Stimulated activated naive CD4-positive, alpha-beta T cell treated with Interleukin-2 at 50 U/mL for 16 hours (primary cell): ENCODE measurements around the gene ZCCHC10.
"Not testable (repeated sequence)": the region's sequence is repeated elsewhere in the genome, so short reads cannot be mapped to it uniquely, and the experiment has no call there.

Experiments used
- DNase-seq: peaks from one replicate; lab custom pipeline; 2025; lab: John Stamatoyannopoulos, UW

Gene ZCCHC10

DNA sequence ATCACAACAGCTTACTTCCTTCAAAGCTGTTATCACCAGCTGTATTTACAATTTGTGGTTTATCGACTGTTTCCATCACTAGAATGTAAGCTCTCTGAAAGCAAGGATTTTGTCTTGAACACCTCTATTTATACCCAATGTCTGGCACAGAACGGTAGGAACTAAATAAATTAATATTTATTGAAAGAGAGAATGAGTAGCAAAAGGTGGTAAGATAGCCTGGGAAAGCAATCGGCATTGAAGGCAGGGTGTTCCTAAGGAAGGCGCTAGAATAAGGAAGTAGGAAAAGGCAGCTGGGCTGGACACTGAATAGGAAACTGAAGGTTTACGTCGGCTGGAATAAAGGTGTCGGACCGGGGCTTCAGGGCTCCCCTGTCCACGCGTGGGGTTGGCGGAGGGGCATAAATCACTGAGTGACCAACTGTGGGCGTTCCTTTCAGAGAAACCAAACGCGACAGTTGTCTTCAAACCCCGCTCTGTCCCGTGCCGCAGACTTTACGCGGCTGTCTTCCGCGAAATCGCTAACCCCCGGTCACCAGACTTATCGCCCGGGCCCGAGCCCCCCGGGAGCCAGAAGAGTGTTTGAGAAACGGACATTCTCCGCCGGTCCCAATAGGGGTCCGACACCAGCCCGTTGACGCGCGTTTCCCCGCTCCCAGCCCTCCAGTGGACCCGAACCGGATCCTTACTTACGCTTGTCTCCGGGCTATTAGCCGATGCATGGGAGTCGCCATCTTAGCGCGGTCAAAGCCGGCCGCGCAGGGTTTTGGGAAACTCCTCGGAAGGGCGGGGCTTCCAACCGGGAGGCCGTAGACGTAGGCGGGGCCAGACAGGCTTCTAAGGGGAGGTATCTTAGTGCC lies at the start of gene ZCCHC10:
TSS of gene ZCCHC10 (minus strand) at position 746 of the 860 bp plus-strand sequence. CDS start at position 734, 12 bp downstream.
- peak; percentile 91 for DNase-seq

DNA sequence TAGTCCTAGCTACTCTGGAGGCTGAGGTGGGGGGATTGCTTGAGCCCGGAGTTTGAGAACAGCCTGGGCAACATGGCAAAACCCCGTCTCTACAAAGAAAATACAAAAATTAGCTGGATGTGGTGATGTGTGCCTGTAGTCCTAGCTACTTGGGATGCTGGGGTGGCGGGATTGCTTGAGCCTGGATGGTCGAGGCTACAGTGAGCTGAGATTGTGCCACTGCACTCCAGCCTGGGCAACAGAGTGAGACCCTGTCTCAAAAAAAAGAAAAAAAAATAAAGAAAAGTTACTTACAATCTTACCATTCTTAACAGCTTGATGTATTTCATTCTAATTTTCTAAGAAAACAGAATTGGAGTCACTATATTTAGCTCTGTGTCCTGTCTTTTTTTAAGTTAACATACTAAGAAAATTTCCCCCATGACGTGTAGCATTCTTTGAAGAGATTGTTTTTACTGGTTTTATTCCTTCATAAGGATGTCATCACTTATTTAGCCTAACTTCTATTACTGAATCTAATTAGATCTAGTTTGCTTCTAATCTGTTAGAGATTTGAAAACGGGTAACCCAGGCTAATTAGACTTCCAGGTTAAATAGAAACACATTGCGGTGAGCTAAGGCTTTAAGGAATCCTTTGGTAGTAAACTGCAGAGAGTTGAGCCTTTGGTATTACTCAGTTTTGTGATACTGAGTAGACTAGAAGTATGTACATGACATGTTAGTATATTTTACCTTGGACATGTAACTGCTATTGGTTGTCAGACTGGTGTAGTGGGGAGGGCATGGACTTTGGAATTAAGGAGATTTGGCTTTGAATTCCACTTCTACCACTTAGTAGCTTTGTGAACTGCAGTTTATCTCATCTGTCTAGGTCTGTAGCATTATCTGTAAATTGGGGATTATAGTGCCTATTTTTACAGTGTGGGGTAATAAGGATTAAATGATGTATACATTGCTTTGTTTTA lies 49.5 kb upstream of the ZCCHC10 start:
- no peak for DNase-seq

DNA sequence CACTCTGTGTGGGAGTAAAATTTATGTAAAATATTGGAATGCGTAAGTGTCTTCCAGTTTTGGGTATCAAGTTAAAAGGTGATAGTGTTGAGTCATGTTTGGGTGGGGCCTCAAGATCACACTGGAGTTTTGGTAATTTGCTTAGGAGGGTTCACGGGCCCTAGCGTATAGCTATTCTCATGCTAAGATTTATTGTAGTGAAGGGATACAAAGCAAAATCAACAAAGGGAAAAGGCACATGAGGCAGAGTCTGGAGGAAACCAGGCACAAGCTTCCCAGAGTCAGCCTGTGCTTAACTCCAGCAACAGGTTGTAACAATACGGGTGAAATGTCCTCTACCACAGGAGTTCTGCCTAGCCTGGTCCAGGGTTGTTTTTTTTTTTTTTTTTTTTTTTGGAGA lies 45.7 kb upstream of the ZCCHC10 start:
- no peak for DNase-seq

DNA sequence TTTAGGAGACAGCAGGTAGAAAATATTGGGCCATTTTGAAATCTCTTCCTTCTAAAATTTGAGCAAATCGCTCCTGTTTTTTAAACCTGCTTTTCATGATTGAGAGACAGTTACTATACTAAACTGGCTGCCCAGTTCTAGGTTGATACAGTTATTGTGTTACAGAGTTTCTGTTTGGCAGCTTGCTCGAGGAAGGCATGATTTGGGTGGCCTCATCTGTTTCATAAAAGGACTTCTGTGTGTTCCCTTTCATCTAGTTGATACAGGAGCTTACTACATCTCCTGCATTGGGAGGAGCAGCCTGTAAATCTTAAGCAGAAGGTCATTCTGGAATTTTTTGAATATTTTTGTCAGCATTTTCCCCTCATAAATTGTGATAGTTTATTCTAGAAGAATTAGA lies 39.7 kb upstream of the ZCCHC10 start:
- no peak for DNase-seq

DNA sequence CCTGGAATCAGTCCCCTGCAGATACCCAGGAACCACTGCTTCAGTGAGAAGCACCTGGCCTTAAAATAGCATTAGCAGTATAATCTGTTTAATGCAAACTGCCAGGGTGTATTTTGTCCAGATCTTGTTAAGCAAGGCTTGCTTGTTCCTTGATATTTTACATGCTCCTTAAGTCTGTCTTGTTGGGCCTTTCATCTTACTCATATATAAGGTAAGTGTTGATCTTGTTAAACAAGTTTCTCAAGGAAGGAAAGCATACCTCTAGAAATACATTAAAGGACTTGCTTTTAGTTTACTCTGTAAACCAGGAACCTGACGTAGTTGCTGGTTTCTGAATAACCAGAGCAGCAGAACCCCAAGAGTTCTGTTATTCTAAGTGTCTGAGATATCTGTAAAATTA lies 39.1 kb upstream of the ZCCHC10 start:
- no peak for DNase-seq

DNA sequence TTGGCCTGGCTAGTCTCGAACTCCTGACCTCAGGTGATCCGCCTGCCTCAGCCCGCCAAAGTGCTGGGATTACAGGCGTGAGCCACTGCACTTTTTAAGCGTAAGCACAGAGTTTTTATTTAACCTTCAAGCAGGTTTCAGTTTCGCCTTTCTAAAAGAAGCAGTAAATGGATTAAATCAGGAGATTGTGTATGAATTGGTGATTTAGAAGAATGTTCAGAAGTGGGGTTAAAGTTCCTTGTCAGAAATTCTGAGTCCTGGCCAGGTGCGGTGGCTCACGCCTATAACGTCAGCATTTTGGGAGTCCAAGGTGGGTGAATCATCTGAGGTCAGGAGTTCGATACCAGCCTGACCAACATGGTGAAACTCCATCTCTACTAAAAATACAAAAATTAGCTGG lies 37.6 kb upstream of the ZCCHC10 start:
- DNase-seq, result no peak

DNA sequence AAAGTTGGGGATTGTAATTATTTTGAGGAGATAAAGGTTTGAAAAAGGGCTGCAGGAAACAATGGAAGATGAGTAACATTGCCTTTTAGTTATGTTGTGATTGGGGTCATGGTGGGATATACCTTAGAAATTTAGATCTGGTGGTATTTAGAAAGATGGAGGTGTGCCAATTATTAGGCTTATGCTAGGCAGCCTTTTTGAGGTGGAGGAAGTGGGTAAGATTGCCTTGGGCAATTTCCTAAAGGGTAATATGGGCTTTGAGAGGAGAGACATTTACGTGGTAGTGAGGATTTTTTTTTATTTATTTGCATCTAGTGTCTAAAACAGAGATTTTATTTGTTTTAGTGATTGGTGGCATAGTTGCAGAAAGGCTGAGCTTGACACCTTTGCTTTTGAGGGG lies 35.9 kb upstream of the ZCCHC10 start:
- DNase-seq, result no peak

DNA sequence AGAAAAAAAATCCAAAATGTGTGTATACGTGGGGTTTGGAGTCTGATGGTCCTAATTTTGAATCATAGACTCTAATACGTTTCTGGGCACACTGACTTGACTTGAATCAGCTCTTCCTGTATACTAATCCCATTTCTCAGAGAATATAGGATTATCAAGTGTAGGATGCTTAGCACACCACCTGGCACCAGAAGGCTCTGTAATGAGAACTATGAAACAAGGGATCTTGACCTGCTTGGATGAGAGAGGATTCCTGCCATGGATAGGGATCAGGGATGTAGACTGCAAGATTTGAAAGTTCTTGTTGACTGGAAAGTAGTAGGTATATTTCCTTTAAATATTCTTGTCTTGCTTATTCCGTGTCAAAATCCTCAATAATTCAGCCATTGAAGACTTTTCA lies 33.3 kb upstream of the ZCCHC10 start:
- no peak for DNase-seq

DNA sequence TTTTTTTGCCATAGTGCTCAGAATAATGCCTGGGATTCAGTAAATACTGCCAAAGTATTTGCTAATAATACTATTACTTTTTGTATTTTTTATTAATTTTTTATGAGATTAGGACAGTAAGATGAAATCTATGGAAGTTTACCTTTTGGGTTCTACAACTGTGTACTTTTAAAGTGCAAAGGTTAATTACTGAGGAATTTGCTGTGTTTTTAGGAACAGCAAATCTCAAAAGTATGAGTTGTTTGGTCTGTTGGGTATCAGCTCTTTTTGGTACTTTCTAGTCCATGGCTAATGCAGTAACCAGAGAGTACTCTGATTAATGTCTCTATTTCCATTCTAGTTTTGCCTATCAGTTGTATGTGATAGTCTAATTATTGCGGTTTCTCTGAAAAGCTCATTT lies 30.5 kb upstream of the ZCCHC10 start:
- DNase-seq, result no peak

DNA sequence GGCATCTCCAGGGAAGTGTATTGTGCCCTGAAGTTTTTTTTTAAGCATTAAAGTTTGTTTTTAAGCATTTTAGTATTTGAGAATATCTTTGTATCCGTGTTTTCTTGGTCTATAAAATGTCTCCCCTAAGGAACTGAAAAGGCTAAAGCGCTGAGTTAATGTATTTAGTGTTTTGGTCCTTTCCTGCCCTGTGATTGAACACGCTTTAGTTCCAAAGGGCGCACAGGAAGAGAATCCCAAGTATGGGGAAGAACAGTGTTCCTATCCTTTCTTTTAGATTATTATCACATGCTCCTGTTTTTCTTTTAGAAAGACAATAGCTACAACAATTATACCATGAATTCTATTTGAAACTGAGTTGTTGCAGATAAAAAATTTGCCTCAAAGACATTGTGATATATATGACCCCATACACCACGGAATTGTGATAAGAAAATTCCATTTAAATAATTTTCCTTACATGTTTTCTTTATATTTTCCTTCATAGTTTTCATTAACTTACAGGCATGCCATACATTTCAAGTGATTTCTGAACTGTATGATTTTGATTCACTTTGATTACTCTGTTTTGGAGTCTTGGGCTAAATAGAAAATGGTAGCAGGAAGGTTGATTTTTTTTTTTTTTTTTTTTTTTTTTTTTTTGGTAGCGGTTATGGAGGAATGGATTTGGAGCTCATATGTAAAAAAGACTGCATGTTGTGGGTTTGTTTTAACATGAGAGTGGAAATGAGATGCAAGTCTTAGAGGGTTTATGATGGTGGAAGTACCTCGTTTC lies 28.5 kb upstream of the ZCCHC10 start:
- DNase-seq, result no peak

DNA sequence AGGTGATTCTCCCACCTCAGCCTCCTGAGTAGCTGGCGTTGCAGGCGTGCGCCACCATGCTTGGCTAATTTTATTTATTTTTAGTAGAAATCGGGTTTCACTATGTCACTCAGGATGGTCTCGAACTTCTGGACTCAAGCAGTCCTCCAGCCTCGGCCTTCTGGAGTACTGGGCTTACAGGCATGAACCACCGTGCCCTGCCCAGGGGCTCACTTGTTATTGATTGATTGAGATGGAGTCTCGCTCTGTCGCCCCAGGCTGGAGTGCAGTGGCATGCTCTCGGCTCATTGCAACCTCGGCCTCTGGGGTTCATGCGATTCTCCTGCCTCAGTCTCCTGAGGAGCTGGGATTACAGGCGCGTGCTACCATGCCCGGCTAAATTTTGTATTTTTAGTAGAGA lies 27.1 kb upstream of the ZCCHC10 start:
- DNase-seq, result no peak

DNA sequence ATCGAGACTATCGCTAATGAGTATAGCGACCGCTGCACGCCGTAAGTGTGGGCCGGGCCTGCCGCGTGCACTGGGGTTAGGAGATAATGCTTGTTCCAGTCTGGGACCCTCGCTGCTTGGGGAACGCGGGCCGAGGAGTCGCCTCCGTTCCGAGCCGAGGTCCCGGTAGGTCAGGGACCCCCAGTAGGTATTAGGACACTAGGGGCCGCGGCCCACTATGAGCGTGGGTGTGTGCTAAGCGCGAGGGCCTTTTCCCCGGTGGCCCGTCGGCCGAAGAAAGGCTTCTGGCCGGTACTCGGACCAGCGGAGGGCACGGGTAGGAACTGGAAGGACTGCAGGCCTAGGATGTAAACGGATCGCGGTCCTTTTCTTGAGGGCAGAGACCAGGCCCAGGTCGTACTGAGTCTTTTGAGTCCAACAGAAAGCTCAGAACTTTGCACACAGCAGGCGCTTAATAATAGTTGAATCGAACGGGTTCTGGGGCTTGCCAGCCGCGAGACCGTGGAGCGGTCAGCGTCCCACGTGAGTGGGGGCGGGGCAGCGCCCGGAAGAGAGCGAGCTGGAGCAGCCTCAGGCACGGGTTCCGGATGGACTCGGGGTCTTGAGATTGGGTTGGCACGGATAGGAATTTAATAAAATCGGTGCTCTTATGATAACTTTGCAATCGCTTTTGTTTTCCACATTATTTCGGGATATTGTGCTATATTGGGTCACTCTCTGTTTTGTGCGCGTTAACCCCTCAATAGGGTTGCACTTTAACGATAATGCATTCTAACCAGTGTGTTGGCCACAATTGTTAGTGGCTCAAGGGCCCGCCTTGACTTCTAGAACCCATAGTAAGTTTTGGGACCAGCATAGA lies 26.2 kb upstream of the ZCCHC10 start:
- peak; percentile 56 for DNase-seq

DNA sequence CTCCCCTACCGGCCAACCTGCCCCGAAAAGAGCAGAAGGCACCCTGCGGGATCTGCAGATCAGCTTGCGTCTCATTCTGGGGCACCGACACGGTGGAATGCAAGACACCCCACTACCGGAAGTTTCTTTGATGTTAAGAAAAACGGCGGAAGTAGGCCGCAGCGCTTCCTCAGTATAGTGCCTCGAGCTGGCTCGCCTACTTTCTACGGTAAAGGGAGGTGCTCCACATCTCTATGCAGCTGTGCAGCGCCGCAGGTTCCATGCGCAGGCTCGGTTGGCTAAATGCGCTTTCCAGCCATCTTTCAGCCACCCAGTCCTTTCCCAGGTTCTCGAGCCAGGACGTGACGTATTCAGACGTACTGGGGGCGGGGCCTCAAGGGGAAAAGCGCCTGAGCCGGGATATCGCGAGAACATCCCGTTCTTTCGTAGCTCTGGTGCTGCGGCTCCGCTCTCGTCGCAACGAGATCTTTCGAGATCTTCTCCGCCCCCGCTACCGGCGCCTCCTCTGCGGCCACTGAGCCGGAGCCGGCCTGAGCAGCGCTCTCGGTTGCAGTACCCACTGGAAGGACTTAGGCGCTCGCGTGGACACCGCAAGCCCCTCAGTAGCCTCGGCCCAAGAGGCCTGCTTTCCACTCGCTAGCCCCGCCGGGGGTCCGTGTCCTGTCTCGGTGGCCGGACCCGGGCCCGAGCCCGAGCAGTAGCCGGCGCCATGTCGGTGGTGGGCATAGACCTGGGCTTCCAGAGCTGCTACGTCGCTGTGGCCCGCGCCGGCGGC lies 25.4 kb upstream of the ZCCHC10 start, which contains the start of gene HSPA4:
TSS of gene HSPA4 (plus strand) at position 472 of the 775 bp plus-strand sequence. CDS start at position 710, 238 bp downstream.
- DNase-seq, result peak; percentile 98

DNA sequence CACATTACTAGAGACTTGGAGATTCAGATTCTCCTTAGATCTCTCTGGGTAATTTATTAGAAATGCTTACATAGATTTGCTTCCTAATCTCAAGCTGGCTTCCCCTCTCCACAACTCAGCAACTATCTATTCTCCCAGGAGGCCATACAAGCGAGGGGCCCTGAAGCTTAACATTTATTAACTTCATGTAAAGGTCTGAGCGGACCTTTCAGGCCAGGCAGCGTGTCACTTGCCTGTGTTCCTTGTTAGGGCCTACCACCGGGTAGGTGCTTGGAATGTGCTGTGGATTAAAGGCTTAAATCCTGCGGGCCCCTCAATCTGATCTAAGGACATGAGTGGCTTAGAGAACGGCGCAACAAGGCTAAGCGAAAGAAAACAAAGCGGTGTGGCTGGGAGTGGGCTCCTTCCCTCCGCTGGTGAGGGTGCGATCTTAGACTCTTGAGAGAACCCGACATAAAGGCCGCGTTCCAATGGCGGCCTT lies 24.8 kb upstream of the ZCCHC10 start:
- DNase-seq, result no peak

DNA sequence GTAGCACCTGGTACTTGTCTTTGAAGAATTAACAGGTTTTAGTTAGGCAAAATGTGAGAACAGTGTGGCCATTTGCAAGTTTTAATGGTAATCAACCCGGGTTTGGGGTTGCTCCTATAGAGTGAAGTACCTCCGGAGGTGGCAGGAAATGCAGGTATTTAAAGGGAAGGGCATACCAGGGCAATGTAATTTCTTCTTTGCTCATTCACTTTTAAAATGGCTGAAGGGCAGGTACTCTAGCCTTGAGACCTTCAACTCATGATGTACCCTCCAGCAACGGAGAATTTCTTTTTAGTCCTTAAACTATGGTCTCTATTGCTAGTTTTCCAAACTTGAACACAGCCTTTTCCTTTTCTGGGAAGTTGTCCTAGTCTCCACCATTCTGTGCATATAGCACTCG lies 24.2 kb upstream of the ZCCHC10 start:
- no peak for DNase-seq

DNA sequence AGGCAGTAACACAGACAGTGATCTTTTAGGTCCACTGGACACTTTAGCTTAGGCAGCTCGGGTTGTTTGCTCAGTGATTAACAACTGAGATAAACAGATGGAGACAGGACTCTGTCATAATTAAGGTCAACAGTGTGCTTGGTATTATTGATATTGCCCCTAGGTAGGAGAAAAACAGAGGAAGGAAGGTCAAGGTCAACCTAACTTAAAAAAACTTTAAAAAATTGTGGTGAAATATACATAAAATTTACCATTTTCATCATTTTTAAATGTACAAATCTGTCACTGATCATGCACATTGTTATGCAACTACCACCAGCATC lies 23.3 kb upstream of the ZCCHC10 start:
- no peak for DNase-seq

DNA sequence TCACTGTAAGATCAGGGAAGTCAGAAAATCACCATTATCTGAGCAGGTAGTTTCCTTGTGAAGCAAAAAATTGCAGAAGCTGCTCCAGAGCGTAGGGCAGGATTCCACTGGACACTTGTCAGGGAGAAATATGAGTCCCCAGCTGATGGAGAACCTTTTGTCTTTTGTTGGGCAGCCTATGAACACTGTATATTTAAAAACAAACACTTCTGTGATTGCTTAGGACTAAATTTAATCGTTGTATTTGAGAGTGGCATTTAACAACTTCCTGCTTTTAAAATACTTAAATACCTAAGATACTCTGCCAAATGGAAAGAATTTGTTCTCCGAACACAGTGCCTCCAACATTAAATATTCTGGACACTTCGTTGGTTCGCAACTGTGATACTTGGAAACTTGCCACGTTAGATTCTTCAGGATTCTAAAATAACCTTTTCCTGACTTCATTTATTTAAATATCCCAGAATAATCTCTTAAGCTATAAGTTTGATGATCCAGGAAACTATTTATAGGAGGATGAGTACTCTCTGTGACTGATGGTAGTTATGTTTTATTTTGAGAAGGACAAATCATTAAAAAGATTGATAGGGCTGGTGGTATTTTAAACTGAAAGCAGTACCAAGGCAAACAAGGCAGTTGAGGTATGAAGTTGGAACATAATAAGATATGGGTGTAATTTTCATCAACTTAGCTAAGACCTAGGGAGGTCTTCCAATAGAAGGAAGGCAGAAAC lies 22.8 kb upstream of the ZCCHC10 start:
- DNase-seq, result no peak

DNA sequence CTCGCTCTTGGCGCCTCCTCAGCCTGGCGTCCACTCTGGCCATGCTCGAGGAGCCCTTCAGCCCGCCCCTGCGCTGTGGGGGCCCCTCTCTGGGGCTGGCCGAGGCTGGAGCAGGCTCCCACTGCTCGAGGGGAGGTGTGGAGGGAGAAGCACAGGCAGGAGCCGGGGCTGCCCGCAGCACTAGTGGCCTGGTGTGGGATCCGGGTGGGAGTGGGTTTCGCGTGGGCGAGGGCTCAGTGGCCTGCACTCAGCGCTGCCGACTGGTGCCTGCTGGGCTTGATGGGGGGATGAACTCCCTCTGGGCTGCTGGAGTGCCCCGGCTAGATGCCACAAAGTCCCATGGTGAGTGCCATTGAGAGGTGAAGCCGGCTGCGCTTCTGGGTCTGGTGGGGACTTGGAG lies 21.1 kb upstream of the ZCCHC10 start:
- DNase-seq, result no peak

DNA sequence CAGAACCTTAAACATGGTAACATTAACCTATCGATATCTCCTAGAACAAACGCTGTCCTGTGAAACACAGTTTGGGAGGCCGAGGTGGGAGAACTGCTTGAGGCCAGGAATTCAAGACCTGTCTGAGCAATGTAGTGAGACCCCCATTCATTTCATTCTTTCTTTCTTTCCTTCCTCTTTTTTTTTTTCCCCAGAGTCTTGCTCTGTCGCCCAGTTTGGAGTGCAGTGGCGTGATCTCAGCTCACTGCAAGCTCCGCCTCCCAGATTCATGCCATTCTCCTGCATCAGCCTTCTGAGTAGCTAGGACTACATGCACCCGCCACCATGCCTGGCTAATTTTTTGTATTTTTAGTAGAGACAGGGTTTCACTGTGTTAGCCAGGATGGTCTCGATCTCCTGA lies 20.2 kb upstream of the ZCCHC10 start:
- DNase-seq, result not testable (repeated sequence)

DNA sequence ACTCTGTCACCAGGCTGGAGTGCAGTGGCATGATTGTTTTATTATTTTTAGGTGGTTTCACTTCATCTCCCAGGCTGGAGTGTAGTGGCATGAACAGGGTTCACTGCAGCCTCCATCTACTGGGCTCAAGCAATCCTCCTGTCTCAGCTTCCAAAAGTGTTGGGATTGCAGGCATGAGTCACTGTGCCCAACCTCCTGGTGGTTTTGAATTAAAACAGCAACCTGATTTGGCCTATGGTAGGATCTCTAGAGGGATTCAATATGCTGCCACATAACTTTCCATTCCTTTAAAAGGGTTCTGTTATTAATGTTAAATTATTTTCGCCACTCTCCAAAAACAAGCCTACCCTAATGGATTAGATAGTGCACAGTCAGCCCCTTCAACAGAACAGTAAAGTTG lies 15.6 kb upstream of the ZCCHC10 start:
- no peak for DNase-seq
